GM21447 (cell line): ENCODE results near the gene NTNG1.

ENCODE experiments used
- ATAC-seq: cut with Tn5 transposase; IDR thresholded peaks from one replicate; pipeline ENCODE4 v1.9.1; 2021; ENCODE audit not compliant: unreplicated experiment

The NTNG1 gene

DNA sequence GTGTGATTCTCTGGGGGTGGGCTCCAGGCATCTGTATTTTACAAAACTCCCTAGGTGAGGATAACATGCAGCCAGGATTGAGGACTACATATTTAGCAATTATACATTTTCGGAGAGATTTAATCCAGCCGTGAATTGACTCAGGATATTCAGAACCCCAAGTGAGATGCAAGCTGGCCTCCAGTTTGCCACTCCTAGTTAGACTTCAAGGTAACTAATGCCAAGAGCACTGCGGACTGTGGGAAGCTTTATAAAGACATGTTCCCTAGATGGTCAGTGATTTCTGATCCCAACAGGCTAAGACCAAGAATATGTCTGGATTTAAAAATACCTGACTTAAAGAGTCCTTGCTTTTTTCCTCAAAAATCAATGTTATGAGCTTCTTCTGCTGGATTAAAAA is 308.5 kb downstream of the NTNG1 start:
- no peak for ATAC-seq

GRCh38 chr1:107450899-107451664 is 310.2 kb downstream of the NTNG1 start:
- ATAC-seq, result peak; percentile 73

DNA sequence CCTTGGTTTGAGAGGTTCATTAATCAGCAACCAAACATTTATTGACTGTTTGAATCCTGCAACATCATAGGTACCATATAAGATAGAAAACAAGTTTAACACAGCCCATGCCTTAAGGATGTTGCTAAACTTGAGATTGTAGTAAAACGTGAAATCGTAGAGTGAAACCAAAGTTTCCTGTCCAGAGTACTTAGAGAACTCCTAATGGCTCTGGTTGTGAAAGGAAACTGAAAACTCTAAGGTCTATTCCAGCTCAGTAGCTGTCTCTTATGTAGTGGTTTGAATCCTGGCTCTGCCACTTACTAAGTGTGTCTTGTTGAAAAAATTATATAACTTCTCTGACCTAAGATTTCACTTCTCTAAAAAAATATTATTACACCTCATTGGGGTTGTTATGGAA is 310.9 kb downstream of the NTNG1 start:
- ATAC-seq, result peak; percentile 50

DNA sequence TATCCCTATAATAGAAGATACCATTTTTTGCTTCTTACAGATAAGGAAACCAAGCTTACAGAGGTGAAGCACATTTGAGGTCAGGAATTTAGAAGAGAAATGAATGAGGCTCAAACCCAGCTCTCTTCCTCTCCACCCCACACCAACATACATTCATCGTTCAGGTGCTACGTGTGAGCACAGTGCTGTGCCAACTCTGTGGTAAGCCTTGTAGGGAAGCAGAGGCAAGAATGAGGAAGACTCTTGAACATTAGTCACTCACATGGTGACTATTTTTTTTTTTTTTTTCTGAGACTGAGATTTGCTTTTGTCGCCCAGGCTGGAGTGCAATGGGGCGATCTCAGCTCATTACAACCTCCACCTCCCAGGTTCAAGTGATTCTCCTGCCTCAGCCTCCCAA is 314.0 kb downstream of the NTNG1 start:
- no peak for ATAC-seq

GRCh38 chr1:107457989-107458388 is 317.1 kb downstream of the NTNG1 start:
- ATAC-seq, result no peak

DNA sequence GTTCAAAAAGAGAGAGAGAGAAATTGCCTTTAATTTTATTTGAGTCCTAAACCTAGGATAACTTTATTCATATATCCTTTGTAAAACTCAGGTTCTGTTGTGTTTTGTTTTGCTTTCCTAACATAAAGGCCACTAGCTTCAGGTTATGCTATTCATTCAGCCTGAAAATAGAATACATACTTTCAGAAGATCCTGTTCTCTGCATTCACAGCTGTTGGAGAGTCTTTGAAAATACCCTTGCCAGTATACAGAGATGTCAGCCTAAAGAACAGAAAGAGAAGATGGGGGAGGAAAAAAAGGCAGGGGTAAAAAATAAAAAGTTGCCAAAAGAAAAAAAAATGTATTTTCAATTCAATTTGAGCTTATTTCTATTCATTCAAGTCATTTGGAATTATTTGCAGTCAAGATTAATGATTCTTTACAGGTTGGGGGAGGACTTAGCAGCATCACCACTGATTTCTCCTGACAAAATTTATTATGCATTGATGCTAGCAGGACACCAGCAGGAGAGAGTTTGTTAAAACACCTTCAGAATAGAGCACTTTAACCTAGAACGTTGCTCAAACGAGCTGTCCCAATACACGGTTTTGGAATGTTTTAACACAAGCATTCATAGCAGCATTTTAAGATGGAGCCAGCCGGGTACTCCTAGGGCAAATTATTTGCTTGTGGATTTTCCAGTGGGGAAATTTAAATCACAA is 318.5 kb downstream of the NTNG1 start:
- ATAC-seq, result peak; percentile 67

DNA sequence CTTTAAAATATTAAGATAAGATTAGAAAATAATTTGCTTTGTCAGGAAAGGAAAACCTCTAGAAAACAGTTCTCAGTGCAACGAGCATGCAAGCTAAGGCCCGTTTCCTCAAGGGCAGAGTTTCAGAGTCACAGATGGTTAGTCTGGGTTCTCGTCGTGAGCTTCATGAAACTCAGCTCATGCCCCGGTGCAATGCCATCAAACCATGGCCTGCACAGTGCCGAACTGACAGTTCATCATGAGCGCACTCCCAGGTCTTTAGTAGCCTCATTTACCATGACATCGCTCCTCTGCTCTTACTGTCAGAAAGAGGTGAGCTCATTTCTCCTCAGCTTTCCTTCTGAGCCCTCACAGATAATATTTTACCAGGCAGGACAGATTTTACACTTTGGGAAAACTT is 319.2 kb downstream of the NTNG1 start:
- peak; percentile 82 for ATAC-seq

DNA sequence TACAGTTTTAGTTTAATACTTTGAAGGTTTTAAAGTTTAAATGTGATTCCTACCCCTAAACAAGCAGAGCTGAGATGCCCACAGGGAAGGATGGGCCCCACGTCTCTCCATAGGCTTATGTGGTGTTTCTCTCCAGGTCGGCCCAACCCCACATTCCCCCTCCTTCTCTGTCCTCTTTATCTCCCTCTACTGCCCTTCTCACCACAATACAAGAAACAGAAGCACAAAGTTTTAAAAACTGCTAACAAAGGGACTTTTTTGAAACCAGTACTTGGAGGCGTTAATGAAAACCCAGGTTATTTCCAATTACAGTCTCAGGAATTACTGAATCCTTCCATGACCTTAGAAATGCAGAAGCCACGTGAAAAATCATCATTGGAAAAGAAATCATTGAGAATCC is 324.0 kb downstream of the NTNG1 start:
- ATAC-seq, result no peak

DNA sequence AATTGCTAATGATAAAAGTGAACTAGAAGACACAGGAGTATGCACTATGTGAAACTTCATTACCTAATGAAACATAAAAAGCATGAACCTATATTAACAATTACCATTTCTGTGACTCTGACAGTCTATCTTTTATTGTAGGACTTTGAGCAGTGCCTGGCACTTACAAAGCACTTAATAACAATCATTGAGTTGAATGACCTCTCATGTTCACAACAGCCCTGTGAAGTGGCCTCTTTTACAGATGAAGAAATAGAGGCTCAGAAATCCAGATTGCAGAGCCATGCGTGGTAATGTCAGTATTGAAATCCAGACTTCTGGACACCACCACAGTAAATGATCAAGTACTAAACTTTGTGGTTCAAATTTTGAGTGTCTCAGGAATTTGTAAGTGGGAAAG is 326.4 kb downstream of the NTNG1 start:
- no peak for ATAC-seq

DNA sequence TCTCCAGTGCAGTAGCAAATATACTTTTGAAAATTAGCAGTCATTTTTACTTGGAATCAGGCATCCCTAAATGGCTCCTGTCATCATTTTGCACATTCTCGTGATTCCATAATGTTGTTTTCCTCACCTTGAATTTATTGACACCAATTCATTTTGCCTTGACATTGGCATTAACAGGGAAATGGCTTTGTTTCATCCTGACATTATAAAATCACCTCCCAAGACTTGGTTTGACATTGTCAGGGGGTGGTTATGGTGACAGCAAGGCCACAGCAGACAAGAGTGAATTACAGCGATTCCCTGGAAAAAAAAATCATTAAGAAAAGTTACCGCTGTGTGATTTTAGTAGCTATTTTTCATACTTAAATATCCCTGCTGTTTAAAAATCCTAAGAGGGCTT is 327.0 kb downstream of the NTNG1 start:
- no peak for ATAC-seq

- ATAC-seq, result no peak
Measured at GRCh38 chr1:107473065-107473464, 332.2 kb downstream of the NTNG1 start.

DNA sequence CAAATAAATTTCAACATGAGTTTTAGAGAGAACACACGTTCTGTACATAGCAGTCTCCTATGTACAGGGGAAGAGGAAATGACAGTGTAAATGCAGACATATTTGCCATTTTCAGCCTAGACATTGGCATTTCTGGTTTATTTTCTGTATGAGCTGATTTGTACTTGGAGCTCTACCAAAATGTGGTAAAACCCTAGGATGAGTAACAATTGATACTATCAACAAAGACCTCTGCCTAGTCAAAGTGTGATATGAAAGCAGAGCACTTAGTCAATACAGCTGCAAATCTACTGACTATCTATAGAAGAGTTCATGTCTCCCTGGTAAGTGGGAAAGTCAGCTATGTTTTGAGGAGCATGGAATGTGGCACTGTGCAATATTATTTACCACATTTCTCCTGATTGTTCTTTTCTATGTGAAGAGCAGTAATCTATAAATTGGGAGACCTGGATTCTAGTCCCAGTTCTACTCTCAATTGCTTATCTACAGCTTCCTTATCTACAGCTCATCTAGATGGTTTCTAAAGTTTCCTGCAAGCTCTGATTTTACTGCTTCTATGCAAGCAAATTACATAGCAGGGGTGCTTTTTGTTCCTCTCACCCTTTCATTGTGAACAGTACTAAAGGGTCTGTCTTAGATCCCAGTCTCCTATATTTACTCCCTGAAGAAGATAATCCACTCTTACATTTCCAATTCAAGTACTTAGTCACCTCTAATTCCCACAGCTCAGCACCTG is 334.2 kb downstream of the NTNG1 start:
- peak; percentile 65 for ATAC-seq

GRCh38 chr1:107477233-107477632 is 336.4 kb downstream of the NTNG1 start:
- no peak for ATAC-seq

GRCh38 chr1:107479865-107480350 is 339.1 kb downstream of the NTNG1 start:
- no peak for ATAC-seq

DNA sequence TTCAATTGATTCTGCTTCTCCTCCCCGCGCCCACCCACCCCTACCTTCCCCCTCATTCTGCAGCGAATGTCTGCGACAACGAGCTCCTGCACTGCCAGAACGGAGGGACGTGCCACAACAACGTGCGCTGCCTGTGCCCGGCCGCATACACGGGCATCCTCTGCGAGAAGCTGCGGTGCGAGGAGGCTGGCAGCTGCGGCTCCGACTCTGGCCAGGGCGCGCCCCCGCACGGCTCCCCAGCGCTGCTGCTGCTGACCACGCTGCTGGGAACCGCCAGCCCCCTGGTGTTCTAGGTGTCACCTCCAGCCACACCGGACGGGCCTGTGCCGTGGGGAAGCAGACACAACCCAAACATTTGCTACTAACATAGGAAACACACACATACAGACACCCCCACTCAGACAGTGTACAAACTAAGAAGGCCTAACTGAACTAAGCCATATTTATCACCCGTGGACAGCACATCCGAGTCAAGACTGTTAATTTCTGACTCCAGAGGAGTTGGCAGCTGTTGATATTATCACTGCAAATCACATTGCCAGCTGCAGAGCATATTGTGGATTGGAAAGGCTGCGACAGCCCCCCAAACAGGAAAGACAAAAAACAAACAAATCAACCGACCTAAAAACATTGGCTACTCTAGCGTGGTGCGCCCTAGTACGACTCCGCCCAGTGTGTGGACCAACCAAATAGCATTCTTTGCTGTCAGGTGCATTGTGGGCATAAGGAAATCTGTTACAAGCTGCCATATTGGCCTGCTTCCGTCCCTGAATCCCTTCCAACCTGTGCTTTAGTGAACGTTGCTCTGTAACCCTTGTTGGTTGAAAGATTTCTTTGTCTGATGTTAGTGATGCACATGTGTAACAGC is 339.9 kb downstream of the NTNG1 start:
- peak; percentile 62 for ATAC-seq

DNA sequence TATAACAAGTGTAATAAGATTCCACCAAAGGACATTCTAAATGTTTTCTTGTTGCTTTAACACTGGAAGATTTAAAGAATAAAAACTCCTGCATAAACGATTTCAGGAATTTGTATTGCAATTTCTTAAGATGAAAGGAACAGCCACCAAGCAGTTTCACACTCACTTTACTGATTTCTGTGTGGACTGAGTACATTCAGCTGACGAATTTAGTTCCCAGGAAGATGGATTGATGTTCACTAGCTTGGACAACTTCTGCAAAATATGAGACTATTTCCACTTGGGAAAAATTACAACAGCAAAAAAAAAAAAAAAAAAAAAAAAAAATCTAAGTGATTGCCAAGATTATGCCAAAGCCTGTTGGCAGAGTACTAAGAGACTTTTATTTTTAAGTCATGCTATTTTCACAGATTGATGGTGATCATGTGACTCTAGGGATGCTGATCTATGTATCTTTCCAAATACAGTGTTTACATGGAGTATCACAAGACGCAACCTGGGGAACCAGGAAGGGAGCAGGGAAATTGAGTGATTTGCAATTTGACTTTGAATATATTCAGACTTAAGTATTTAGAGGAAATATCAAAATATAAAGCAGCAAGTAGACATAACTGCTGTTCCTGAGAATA is 341.0 kb downstream of the NTNG1 start:
- ATAC-seq, result no peak

DNA sequence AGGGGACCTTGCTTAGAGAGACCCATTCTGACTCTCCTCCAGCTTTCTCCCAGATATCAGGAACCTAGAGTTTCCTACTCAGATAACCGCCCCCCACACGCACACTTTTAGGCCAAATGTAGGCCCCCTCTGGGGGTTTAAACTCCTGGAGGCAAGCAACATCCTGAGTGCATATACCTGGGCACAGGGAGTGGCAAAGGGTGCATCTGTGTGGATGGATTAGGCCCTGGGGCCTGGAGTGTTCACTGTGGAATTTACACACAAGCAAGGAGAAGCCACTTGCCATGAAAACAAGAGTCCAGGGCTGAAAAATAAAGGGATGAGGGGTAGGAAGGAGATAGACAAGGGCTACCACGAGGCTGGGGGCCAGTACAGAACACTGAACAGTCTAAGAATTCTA is 343.1 kb downstream of the NTNG1 start:
- ATAC-seq, result no peak

- ATAC-seq, result no peak
Measured at GRCh38 chr1:107486349-107486748, 345.5 kb downstream of the NTNG1 start.

- no peak for ATAC-seq
Measured at GRCh38 chr1:107487506-107487905, 346.7 kb downstream of the NTNG1 start.

GRCh38 chr1:107491582-107491981 is 350.7 kb downstream of the NTNG1 start:
- ATAC-seq, result no peak
